Measurements from ENCODE around the gene RAB44. TPM values are rescaled to one million over a fixed set of nuclear protein-coding genes. Genes with fewer than 3 reads are reported as not detected.

The RAB44 gene
- total and polyA plus RNA-seq, 2 of the 13 experiments (the other 11 are each of a cell fraction or from before 2014, with no cell fraction given) = not detected

DNA sequence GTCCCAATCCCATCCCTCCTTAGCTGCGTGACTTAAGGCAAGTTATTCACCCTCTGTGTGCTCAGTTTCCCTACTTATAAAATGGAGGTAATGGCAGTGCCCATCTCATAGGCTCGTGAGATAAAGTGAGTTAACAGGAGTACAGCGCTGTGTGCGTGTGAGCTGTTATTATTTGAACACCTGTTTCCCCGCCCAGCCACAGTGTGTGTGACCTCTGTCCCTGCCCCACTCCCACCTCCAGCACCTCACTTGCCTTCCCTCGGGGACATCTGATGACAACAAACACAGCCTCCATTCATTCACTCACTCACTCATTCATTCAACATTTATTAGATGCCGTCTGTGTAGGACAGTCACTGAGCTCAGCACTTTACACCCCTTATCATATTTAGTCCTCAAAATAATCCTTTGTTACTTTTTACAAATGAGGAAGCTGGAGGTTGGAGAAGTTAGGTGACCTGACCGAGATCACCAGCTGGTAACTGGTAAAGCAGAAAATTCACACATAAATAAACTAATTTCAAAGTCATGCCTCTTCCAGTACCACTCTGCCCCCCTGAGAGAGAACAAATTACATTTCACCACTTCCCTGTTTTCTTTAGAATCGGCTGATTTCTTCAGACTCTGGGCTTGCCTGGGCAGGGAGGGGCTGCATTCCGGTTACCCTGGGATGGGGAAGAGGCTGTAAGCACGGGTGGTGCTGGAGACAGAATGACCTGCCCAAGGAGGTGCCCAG lies 83.0 kb downstream of the RAB44 start (continued):
- no peak for TF ChIP-seq MAZ (IDR thresholded peaks at IDR 0.05; ENCODE audit: borderline replicate concordance, low read depth, low read length)
- TF ChIP-seq MAZ (CRISPR knock-in tag; IDR thresholded peaks at IDR 0.05; ENCODE audit: low read depth) = 0 out of 2 replicates have a peak, but pooled peaks have one; percentile 25
- TF ChIP-seq DR1 (CRISPR knock-in tag; IDR thresholded peaks at IDR 0.05) = no peak
- TF ChIP-seq SP5 (CRISPR knock-in tag; IDR thresholded peaks at IDR 0.05; ENCODE audit: borderline replicate concordance, low read depth) = peak; percentile 57; the same call in 1 of the 2 replicates
- TF ChIP-seq U2AF2 (IDR thresholded peaks at IDR 0.05; ENCODE audit: low read depth, low read length) = no peak
- TF ChIP-seq ZNF10 (CRISPR knock-in tag; IDR thresholded peaks at IDR 0.05; ENCODE audit: borderline replicate concordance, low read depth) = no peak
- no peak for TF ChIP-seq ZNF432 (CRISPR knock-in tag; IDR thresholded peaks at IDR 0.05; ENCODE audit: borderline replicate concordance)
- TF ChIP-seq NR2F6 (IDR thresholded peaks at IDR 0.05) = no peak
- TF ChIP-seq NR2F6 (CRISPR knock-in tag; IDR thresholded peaks at IDR 0.05) = peak; percentile 44; the same call in 1 of the 2 replicates
- TF ChIP-seq, protein P1, sequence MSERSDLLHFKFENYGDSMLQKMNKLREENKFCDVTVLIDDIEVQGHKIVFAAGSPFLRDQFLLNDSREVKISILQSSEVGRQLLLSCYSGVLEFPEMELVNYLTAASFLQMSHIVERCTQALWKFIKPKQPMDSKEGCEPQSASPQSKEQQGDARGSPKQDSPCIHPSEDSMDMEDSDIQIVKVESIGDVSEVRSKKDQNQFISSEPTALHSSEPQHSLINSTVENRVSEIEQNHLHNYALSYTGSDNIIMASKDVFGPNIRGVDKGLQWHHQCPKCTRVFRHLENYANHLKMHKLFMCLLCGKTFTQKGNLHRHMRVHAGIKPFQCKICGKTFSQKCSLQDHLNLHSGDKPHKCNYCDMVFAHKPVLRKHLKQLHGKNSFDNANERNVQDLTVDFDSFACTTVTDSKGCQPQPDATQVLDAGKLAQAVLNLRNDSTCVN (CRISPR knock-in tag; IDR thresholded peaks at IDR 0.05; ENCODE audit: borderline replicate concordance) = no peak
- no peak for TF ChIP-seq ZBTB1 (CRISPR knock-in tag; IDR thresholded peaks at IDR 0.05; ENCODE audit: borderline replicate concordance)
- peak; percentile 31; the same call in 1 of the 2 replicates for TF ChIP-seq RARA (CRISPR knock-in tag; IDR thresholded peaks at IDR 0.05)
- TF ChIP-seq RXRA (CRISPR knock-in tag; IDR thresholded peaks at IDR 0.05) = peak; percentile 20; the same call in 1 of the 2 replicates
- TF ChIP-seq, protein P2, sequence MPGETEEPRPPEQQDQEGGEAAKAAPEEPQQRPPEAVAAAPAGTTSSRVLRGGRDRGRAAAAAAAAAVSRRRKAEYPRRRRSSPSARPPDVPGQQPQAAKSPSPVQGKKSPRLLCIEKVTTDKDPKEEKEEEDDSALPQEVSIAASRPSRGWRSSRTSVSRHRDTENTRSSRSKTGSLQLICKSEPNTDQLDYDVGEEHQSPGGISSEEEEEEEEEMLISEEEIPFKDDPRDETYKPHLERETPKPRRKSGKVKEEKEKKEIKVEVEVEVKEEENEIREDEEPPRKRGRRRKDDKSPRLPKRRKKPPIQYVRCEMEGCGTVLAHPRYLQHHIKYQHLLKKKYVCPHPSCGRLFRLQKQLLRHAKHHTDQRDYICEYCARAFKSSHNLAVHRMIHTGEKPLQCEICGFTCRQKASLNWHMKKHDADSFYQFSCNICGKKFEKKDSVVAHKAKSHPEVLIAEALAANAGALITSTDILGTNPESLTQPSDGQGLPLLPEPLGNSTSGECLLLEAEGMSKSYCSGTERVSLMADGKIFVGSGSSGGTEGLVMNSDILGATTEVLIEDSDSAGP (CRISPR knock-in tag; IDR thresholded peaks at IDR 0.05; ENCODE audit: borderline replicate concordance) = no peak
- no peak for TF ChIP-seq ZNF34 (CRISPR knock-in tag; IDR thresholded peaks at IDR 0.05; ENCODE audit: borderline replicate concordance)
- TF ChIP-seq, protein P3, sequence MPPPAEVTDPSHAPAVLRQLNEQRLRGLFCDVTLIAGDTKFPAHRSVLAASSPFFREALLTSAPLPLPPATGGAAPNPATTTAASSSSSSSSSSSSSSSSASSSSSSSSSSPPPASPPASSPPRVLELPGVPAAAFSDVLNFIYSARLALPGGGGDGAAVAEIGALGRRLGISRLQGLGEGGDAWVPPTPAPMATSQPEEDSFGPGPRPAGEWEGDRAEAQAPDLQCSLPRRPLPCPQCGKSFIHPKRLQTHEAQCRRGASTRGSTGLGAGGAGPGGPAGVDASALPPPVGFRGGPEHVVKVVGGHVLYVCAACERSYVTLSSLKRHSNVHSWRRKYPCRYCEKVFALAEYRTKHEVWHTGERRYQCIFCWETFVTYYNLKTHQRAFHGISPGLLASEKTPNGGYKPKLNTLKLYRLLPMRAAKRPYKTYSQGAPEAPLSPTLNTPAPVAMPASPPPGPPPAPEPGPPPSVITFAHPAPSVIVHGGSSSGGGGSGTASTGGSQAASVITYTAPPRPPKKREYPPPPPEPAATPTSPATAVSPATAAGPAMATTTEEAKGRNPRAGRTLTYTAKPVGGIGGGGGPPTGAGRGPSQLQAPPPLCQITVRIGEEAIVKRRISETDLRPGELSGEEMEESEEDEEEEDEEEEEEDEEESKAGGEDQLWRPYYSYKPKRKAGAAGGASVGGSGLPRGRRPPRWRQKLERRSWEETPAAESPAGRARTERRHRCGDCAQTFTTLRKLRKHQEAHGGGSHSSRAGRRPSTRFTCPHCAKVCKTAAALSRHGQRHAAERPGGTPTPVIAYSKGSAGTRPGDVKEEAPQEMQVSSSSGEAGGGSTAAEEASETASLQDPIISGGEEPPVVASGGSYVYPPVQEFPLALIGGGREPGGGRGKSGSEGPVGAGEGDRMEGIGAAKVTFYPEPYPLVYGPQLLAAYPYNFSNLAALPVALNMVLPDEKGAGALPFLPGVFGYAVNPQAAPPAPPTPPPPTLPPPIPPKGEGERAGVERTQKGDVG (CRISPR knock-in tag; IDR thresholded peaks at IDR 0.05; ENCODE audit: borderline replicate concordance) = no peak
- TF ChIP-seq FOXK2 (IDR thresholded peaks at IDR 0.05) = no peak
- TF ChIP-seq, protein P4, sequence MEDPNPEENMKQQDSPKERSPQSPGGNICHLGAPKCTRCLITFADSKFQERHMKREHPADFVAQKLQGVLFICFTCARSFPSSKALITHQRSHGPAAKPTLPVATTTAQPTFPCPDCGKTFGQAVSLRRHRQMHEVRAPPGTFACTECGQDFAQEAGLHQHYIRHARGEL (CRISPR knock-in tag; IDR thresholded peaks at IDR 0.05) = no peak
- TF ChIP-seq SMARCE1 (IDR thresholded peaks at IDR 0.05; ENCODE audit: borderline replicate concordance) = no peak
- no peak for TF ChIP-seq KMT2A (CRISPR knock-in tag; IDR thresholded peaks at IDR 0.05)
- TF ChIP-seq, protein P5, sequence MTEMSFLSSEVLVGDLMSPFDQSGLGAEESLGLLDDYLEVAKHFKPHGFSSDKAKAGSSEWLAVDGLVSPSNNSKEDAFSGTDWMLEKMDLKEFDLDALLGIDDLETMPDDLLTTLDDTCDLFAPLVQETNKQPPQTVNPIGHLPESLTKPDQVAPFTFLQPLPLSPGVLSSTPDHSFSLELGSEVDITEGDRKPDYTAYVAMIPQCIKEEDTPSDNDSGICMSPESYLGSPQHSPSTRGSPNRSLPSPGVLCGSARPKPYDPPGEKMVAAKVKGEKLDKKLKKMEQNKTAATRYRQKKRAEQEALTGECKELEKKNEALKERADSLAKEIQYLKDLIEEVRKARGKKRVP (CRISPR knock-in tag; IDR thresholded peaks at IDR 0.05) = no peak
- TF ChIP-seq PHB2 (IDR thresholded peaks at IDR 0.05; ENCODE audit: partially characterized antibody) = no peak
- TF ChIP-seq SUZ12 (IDR thresholded peaks at IDR 0.05; ENCODE audit: low read depth, low read length) = no peak
- TF ChIP-seq ZNF451 (CRISPR knock-in tag; IDR thresholded peaks at IDR 0.05) = no peak
- no peak for TF ChIP-seq DMAP1 (CRISPR knock-in tag; IDR thresholded peaks at IDR 0.05)
